Jurkat, Clone E6-1 (cell line): ENCODE measurements around the gene LANCL2.
"Not testable (repeated sequence)": the region's sequence is repeated elsewhere in the genome, so short reads cannot be mapped to it uniquely, and the experiment has no call there.

Experiments used
- DNase-seq: peaks from one replicate; pipeline ENCODE4 v3.0.0-alpha.2; 2011; ENCODE audit warnings: low read depth, low spot score
- H3K4me3 ChIP-seq: 2 replicates; pipeline ENCODE4 v1.5.1; 2011; ENCODE audit warnings: mild to moderate bottlenecking, low read length, control low read depth, moderate library complexity

LANCL2 gene

GRCh38 chr7:55387062-55387965, 22.2 kb downstream of the LANCL2 start:
- DNase-seq, result peak; percentile 46
- no peak overlapping the region for H3K4me3 ChIP-seq

DNA sequence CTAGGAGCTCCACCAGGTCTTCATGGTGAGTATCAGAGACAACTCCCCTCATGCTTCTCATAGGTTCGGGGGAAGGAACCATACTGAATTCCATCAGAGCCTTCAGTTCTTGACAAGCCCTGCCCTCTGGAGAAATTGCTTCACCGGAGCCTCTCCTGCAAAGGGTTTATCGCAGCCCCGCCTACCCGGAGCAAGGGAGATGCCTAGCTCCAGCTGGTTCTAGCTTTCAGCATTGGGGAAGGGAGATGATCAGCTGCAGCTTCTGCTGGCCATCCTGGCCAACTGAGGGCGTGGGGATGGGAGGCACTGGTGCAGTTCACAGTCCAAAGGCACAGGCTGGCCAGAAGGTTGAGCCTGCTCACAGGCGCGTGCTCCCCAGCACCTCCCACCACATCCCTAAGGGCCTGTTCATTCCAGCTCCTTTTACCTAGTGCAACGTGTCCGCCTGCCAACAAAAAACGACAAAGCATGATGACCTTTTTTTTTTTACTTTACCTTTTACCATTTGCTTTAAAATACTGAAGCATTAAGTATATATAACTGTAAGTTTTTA, 31.2 kb downstream of the LANCL2 start:
- no peak for DNase-seq
- H3K4me3 ChIP-seq, result no peak overlapping the region

- no peak overlapping the region for H3K4me3 ChIP-seq
- no peak for DNase-seq
These were observed 32.5 kb downstream of the LANCL2 start for GRCh38 chr7:55397617-55398016.

GRCh38 chr7:55400191-55400590, 35.1 kb downstream of the LANCL2 start:
- no peak overlapping the region for H3K4me3 ChIP-seq
- no peak for DNase-seq

DNA sequence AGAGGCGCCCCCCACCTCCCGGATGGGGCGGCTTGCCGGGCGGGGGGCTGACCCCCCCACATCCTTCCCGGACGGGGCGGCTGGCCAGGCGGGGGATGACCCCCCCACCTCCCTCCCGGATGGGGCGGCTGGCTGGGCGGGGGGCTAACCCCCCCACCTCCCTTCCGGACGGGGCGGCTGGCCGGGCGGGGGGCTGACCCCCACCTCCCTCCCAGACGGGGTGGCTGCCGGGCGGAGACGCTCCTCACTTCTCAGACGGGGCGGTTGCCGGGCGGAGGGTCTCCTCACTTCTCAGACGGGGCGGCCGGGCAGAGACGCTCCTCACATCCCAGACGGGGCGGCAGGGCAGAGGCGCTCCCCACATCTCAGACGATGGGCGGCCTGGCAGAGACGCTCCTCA, 37.4 kb downstream of the LANCL2 start:
- H3K4me3 ChIP-seq, DNase-seq: not testable (repeated sequence)

- DNase-seq, result no peak
- H3K4me3 ChIP-seq, result no peak overlapping the region
These were observed 40.9 kb downstream of the LANCL2 start for GRCh38 chr7:55405856-55406541.

GRCh38 chr7:55409482-55410225, 44.5 kb downstream of the LANCL2 start:
- DNase-seq, result peak; percentile 6
- H3K4me3 ChIP-seq, result no peak overlapping the region

DNA sequence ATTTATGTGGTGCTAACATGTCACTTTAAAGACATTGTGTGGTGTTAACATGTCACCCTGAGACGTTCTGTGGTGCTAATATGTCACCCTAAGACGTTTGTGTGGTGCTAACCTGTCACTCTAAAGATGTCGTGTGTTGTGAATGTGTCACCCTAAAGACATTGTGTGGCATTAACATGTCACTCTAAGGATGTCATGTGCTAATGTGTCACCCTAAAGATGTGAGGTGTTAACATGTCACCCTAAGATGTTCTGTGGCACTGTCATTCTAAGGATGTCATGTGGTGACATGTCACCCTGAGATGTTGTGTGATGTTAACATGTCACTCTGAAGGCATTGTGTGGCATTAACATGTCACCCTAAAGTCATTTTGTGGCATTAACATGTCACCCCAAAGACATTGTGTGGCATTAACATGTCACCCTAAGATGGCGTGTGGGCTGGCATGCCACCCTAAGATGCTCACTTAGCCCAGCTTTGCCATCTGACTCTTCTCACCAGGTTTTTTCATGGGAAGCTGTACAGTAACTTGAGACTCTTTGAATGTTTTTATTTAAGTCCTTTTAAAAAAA, 45.6 kb downstream of the LANCL2 start:
- no peak for DNase-seq
- H3K4me3 ChIP-seq, result no peak overlapping the region

DNA sequence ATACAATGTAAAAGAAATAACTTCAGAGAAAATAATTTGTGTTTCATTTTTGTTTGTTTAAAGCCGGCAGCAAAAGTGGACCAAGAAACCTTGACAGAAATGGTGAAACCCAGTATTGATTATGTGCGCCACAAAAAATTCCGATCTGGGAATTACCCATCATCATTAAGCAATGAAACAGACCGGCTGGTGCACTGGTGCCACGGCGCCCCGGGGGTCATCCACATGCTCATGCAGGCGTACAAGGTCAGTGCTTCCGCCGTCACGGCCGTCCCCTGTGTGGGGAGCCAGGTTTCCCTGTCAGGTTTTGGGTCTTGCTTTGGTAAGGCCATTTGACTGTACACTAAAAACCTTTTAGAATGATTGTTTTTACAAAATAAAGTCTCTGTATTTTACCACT, 46.7 kb downstream of the LANCL2 start:
- no peak overlapping the region for H3K4me3 ChIP-seq

GRCh38 chr7:55413442-55413841, 48.3 kb downstream of the LANCL2 start:
- H3K4me3 ChIP-seq, result no peak overlapping the region
- no peak for DNase-seq

More for the DNA sequence above, 46.7 kb downstream of the LANCL2 start:
- DNase-seq, result no peak

DNA sequence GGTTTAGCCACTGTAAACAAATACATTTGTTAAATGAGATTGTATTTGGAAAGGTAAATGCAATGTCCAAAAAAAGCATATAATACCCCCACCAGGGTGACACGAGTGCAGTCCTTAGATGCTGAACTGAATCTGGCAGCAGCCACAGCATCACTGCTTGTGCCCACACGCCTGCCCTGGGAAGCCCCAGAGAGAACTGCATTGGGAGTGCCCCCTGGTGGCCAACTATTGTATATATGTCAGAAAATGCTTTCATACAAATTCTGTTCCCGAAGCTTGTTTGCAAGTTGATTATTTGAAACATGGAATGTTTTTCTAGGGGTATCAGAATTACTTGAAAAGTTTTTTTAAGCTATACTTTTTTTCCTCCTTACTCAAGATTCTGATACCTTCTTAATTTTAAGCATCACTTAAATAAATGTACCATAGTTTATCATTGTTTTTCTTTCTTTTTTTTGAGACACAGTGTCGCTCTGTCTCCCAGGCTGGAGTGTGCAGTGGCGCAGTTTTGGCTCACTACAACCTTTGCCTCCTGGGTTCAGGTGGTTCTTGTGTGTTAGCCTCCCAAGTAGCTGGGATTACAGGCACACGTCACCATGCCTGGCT, 50.1 kb downstream of the LANCL2 start:
- peak; percentile 71 for DNase-seq

GRCh38 chr7:55417456-55417855, 52.3 kb downstream of the LANCL2 start:
- not testable (repeated sequence) for H3K4me3 ChIP-seq, DNase-seq

More for the DNA sequence above, 50.1 kb downstream of the LANCL2 start:
- no peak overlapping the region for H3K4me3 ChIP-seq

- H3K4me3 ChIP-seq, result no peak overlapping the region
- no peak for DNase-seq
These were observed 55.4 kb downstream of the LANCL2 start for GRCh38 chr7:55420530-55420929.

GRCh38 chr7:55423277-55423711, 58.2 kb downstream of the LANCL2 start:
- no peak overlapping the region for H3K4me3 ChIP-seq
- no peak for DNase-seq

- no peak overlapping the region for H3K4me3 ChIP-seq
- DNase-seq, result no peak
These were observed 58.8 kb downstream of the LANCL2 start for GRCh38 chr7:55423891-55424290.

DNA sequence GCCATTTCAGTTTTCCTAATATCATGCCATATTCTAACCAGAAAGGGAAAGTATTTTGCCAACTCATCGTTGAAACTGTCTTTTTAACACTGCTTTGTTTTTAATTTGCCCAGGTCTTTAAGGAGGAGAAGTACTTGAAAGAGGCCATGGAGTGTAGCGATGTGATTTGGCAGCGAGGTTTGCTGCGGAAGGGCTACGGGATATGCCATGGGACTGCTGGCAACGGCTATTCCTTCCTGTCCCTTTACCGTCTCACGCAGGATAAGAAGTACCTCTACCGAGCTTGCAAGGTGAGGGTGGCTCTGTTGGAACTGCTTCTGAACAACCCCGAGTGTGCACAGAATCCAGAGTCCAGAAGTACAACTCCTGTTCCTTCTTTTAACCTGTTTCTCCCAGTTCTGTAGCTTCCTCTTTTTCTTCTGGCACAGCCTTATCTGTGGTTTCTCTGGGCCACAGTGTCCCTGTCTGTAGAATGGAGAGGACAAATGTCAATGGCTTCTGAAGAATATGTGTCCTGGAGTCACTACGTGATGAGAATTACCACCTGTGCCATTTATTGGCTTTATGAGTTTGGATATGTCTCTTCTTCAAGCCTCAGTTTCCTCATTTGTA, 60.1 kb downstream of the LANCL2 start:
- DNase-seq, result no peak
- no peak overlapping the region for H3K4me3 ChIP-seq

GRCh38 chr7:55426676-55427075, 61.5 kb downstream of the LANCL2 start:
- DNase-seq, result no peak

GRCh38 chr7:55427342-55427741, 62.2 kb downstream of the LANCL2 start:
- no peak for DNase-seq
- no peak overlapping the region for H3K4me3 ChIP-seq

More at GRCh38 chr7:55426676-55427075, 61.5 kb downstream of the LANCL2 start:
- H3K4me3 ChIP-seq, result no peak overlapping the region
